ENCODE measurements around the gene PCDHGC3. TPM values are rescaled to one million over a fixed set of nuclear protein-coding genes. Genes with fewer than 3 reads are reported as not detected.

PCDHGC3 gene
- total RNA-seq, 1 donor from 2014 or later, result 60.3 TPM

- DNase-seq (ENCODE audit: extremely low spot score, unreplicated experiment), result no peak
- Mint-ChIP-seq H3K4me1 (ENCODE audit: unreplicated experiment) (peaks cover 28% of the 10 kb centered on the region), H3K4me3 (no peak overlapping the region), H3K9me3 (no peaks in the 10 kb centered on the region), H3K36me3 (peaks cover 46% of the 10 kb centered on the region), H3K27me3 (peaks cover 18% of the 10 kb centered on the region), H3K27ac (no peak overlapping the region)
- TF ChIP-seq, protein P1, sequence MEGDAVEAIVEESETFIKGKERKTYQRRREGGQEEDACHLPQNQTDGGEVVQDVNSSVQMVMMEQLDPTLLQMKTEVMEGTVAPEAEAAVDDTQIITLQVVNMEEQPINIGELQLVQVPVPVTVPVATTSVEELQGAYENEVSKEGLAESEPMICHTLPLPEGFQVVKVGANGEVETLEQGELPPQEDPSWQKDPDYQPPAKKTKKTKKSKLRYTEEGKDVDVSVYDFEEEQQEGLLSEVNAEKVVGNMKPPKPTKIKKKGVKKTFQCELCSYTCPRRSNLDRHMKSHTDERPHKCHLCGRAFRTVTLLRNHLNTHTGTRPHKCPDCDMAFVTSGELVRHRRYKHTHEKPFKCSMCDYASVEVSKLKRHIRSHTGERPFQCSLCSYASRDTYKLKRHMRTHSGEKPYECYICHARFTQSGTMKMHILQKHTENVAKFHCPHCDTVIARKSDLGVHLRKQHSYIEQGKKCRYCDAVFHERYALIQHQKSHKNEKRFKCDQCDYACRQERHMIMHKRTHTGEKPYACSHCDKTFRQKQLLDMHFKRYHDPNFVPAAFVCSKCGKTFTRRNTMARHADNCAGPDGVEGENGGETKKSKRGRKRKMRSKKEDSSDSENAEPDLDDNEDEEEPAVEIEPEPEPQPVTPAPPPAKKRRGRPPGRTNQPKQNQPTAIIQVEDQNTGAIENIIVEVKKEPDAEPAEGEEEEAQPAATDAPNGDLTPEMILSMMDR (conservative IDR thresholded peaks at IDR 0.05), result no peak
These were observed 4.0 kb downstream of the PCDHGC3 start for GRCh38 chr5:141479776-141480175.

DNA sequence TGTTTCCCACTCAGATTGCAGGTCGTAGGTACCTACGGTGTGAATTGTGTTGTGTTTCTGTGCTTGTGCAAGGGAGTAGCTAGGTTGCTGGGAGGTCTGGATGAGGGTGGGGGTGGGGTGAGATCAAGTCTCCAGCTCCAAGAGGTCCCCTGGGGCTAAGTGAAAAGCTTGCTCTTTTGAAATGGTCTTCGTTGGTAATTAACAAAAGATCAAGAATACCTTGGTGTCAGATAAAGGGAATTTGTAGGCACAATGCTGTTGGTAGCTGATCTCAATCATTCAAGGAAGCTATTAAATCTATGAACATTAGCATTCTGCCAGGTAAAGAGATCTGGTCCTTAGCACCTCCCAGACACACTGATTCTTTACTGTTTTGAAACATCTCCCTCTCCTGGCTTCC is 8.1 kb downstream of the PCDHGC3 start:
- Mint-ChIP-seq H3K27ac (peak overlapping the region; percentile 1), H3K4me1 (ENCODE audit: unreplicated experiment) (peaks cover 20% of the 10 kb centered on the region), H3K27me3 (peaks cover 14% of the 10 kb centered on the region), H3K4me3 (peak overlapping the region; percentile 82), H3K36me3 (peaks cover 51% of the 10 kb centered on the region), H3K9me3 (peaks cover 5% of the 10 kb centered on the region)
- no peak for DNase-seq (ENCODE audit: extremely low spot score, unreplicated experiment)
- TF ChIP-seq, protein P1 (conservative IDR thresholded peaks at IDR 0.05), result no peak

GRCh38 chr5:141484310-141484640 is 8.5 kb downstream of the PCDHGC3 start:
- H3K27me3 Mint-ChIP-seq, result peaks cover 14% of the 10 kb centered on the region
- peak overlapping the region; percentile 82 for H3K4me3 Mint-ChIP-seq
- DNase-seq (ENCODE audit: extremely low spot score, unreplicated experiment), result no peak
- peaks cover 20% of the 10 kb centered on the region for H3K4me1 Mint-ChIP-seq (ENCODE audit: unreplicated experiment)
- H3K27ac Mint-ChIP-seq, result peak overlapping the region; percentile 1
- TF ChIP-seq, protein P1 (conservative IDR thresholded peaks at IDR 0.05), result no peak
- peaks cover 51% of the 10 kb centered on the region for H3K36me3 Mint-ChIP-seq
- H3K9me3 Mint-ChIP-seq, result peaks cover 5% of the 10 kb centered on the region

DNA sequence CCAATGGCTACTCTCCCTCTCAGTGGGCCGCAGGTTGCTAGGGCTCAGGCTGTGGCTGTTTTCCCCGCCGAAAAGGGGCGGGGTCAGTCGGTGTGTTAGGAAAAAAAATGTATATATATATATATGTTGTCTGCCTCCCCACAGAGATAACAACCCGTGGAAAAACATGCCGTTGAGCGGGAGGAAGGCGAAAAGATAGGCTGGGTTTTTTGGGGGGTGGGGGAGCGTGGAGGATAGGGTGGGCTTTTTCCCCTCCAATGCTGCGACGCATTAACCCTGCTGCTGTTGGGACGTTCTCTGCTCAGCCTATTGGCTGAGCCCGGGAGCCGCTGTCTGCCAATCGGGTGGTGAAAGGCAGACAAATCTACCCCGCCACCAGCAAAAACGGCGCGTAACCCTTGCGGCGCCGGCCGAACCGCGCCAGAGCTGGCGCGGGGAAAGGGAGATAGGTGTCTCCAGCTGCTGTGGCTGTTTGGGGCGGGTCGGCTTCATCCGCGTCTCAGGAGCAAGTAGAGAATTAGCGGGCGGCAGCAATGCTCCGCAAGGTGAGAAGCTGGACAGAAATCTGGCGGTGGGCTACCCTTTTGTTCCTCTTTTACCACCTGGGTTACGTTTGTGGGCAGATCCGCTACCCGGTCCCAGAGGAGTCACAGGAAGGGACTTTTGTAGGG is 9.0 kb downstream of the PCDHGC3 start, which contains the start of gene PCDHGC4:
TSS of gene PCDHGC4 (plus strand) at position 390 of the 671 bp plus-strand sequence. CDS start at position 534, 144 bp downstream.
- peak within 1 kb of the TSS; percentile 82 for H3K4me3 Mint-ChIP-seq
- peaks cover 5% of the 10 kb centered on the region for H3K9me3 Mint-ChIP-seq
- peaks cover 53% of the 10 kb centered on the region for H3K36me3 Mint-ChIP-seq
- TF ChIP-seq, protein P1 (conservative IDR thresholded peaks at IDR 0.05), result no peak
- H3K27ac Mint-ChIP-seq, result peak within 1 kb of the TSS; percentile 13
- H3K27me3 Mint-ChIP-seq, result peaks cover 14% of the 10 kb centered on the region
- DNase-seq (ENCODE audit: extremely low spot score, unreplicated experiment), result no peak
- H3K4me1 Mint-ChIP-seq (ENCODE audit: unreplicated experiment), result peaks cover 20% of the 10 kb centered on the region

GRCh38 chr5:141485321-141486055 is 9.7 kb downstream of the PCDHGC3 start:
- peaks cover 5% of the 10 kb centered on the region for H3K9me3 Mint-ChIP-seq
- peaks cover 20% of the 10 kb centered on the region for H3K4me1 Mint-ChIP-seq (ENCODE audit: unreplicated experiment)
- no peak for DNase-seq (ENCODE audit: extremely low spot score, unreplicated experiment)
- H3K36me3 Mint-ChIP-seq, result peaks cover 57% of the 10 kb centered on the region
- TF ChIP-seq, protein P1 (conservative IDR thresholded peaks at IDR 0.05), result no peak
- H3K27ac Mint-ChIP-seq, result peak overlapping the region; percentile 13
- peaks cover 18% of the 10 kb centered on the region for H3K27me3 Mint-ChIP-seq
- peak overlapping the region; percentile 82 for H3K4me3 Mint-ChIP-seq
